ENCODE data around the gene KCTD5. TPM values are rescaled to one million over a fixed set of nuclear protein-coding genes. Genes with fewer than 3 reads are reported as not detected.
"Not testable (repeated sequence)": the region's sequence is repeated elsewhere in the genome, so short reads cannot be mapped to it uniquely, and the experiment has no call there.

KCTD5 gene
- total and polyA plus RNA-seq, 4 donors = 17.4 to 44.3 (median 34.0) TPM

DNA sequence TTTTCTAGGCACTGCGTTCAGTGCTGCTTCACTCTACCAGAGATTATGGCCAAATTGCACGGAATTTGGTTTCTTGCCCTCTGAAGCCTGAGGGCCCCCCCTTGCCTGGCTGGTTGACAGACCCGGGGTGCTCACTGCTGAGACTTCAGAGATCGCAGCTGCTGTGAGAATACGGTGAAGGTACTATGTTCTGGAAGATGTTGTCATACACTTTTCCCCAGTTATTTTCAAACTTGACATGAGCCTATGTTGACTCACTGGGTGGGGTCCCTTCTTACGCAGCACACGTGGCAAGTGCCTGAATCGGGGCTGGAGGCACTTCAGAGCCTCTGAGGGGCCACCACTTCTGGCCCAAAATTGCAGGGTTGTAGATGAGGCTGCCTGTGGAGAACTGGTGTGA, 2.0 kb upstream of the KCTD5 start:
- DNase-seq (ENCODE audit: low read depth in 4 of 6, low spot score in 6 of 6); H3K27ac ChIP-seq (ENCODE audit: low read depth, low read length): not testable (repeated sequence)
- no CpG with 5 or more reads among the region's 8 CpGs for WGBS (ENCODE audit: insufficient coverage)

DNA sequence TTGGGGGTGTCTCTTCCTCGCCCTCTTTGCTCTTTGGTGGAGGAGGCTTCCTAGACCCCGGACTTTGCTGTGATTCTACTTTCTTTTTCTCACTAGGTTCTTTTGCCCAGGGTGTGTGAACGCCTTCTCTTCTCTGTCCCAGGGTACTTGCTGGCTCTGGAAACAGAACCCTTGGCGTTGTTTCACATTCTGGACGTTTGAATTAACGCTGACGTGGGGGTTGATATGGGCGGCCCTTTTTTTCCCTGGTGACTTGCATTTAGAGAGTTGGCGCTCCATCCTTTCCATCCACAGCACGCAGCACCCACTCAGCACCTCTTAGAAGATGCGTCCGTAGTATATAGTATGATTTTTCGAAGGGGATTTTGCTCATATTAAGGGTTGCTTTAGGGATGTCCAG, 718 bp downstream of the KCTD5 start:
- H3K36me3 ChIP-seq (ENCODE audit: control insufficient read depth, insufficient read depth, low read length); H3K27ac ChIP-seq (ENCODE audit: low read depth, low read length); DNase-seq (ENCODE audit: low read depth in 4 of 6, low spot score in 6 of 6); H3K27me3 ChIP-seq (ENCODE audit: control insufficient read depth, insufficient read depth, low read length); H3K9me3 ChIP-seq (ENCODE audit: control insufficient read depth, insufficient read depth, low read length): not testable (repeated sequence)
- peaks cover 21% of the 10 kb centered on the region for H3K4me1 ChIP-seq (ENCODE audit: control insufficient read depth, insufficient read depth, low read length)
- no CpG with 5 or more reads among the region's 13 CpGs for WGBS (ENCODE audit: insufficient coverage)
- H3K4me3 ChIP-seq (ENCODE audit: low read depth, low read length) = peak overlapping the region; percentile 98

More for the DNA sequence above, 2.0 kb upstream of the KCTD5 start:
- H3K9me3 ChIP-seq (ENCODE audit: control insufficient read depth, insufficient read depth, low read length); H3K27me3 ChIP-seq (ENCODE audit: control insufficient read depth, insufficient read depth, low read length); H3K4me3 ChIP-seq (ENCODE audit: low read depth, low read length); H3K36me3 ChIP-seq (ENCODE audit: control insufficient read depth, insufficient read depth, low read length); H3K4me1 ChIP-seq (ENCODE audit: control insufficient read depth, insufficient read depth, low read length): not testable (repeated sequence)

DNA sequence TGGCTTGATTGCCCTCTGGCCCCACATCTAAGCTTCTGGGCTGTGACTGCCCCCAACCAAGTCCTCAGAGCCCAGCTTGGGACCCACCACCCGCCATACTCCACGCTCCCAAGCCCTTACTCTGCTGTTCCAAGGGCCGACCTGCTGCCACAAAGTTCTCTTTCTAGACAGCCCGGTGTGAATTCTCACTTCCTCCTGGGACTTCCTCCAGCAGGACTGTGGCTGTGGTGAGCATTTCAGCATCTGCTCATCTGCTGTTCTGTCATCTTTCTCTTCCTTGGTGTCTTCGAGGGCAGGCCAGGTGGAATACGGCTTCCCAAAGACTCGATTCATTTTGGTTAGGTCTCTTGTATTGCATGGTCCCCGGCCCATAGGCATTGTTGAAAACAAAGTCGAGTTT, 3.8 kb downstream of the KCTD5 start:
- not testable (repeated sequence) for H3K27me3 ChIP-seq (ENCODE audit: control insufficient read depth, insufficient read depth, low read length); H3K27ac ChIP-seq (ENCODE audit: low read depth, low read length); DNase-seq (ENCODE audit: low read depth in 4 of 6, low spot score in 6 of 6); H3K9me3 ChIP-seq (ENCODE audit: control insufficient read depth, insufficient read depth, low read length); H3K4me3 ChIP-seq (ENCODE audit: low read depth, low read length)
- Histone ChIP-seq H3K36me3 (ENCODE audit: control insufficient read depth, insufficient read depth, low read length) (peaks cover 19% of the 10 kb centered on the region), H3K4me1 (ENCODE audit: control insufficient read depth, insufficient read depth, low read length) (peaks cover 37% of the 10 kb centered on the region)
- WGBS (ENCODE audit: insufficient coverage) = no CpG with 5 or more reads among the region's 9 CpGs

DNA sequence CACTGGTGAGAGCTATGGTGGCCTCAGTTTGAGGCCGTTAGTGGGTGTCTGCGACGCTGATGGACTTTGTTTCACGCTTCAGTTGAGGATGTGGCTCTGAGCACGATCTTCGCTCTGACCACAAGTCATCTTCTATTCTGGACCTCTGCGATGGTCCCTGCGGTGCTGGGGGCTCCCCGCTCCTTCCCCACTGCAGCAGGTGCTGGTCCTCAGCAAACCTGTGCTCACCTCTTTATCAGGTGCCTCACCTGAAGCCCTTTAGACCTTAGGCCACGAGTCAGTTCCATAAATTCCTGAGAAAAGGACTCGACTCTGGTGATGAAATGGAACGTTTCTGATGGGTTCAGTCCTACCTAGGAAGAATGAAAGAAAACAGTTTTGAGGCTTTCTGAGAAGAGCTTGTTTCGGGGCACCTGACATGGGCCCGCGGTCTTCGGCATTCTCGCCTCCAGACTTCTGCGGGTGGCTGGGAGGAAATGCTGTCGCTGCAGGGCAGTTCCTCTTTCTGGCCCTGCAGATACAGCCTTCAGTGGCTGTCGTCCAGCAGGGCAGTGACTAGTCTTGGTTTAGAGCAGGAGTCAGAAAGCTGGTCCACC, 4.7 kb downstream of the KCTD5 start:
- H3K27me3 ChIP-seq (ENCODE audit: control insufficient read depth, insufficient read depth, low read length) = no peaks in the 10 kb centered on the region
- 90% methylated on average over 20 of the region's 20 CpGs for WGBS (ENCODE audit: insufficient coverage)
- peaks cover 28% of the 10 kb centered on the region for H3K36me3 ChIP-seq (ENCODE audit: control insufficient read depth, insufficient read depth, low read length)
- H3K4me1 ChIP-seq (ENCODE audit: control insufficient read depth, insufficient read depth, low read length) = peaks cover 38% of the 10 kb centered on the region
- H3K9me3 ChIP-seq (ENCODE audit: control insufficient read depth, insufficient read depth, low read length) = no peaks in the 10 kb centered on the region
- no peak overlapping the region for H3K27ac ChIP-seq (ENCODE audit: low read depth, low read length)
- no peak for DNase-seq (ENCODE audit: low read depth in 4 of 6, low spot score in 6 of 6)
- no peak overlapping the region for H3K4me3 ChIP-seq (ENCODE audit: low read depth, low read length)

DNA sequence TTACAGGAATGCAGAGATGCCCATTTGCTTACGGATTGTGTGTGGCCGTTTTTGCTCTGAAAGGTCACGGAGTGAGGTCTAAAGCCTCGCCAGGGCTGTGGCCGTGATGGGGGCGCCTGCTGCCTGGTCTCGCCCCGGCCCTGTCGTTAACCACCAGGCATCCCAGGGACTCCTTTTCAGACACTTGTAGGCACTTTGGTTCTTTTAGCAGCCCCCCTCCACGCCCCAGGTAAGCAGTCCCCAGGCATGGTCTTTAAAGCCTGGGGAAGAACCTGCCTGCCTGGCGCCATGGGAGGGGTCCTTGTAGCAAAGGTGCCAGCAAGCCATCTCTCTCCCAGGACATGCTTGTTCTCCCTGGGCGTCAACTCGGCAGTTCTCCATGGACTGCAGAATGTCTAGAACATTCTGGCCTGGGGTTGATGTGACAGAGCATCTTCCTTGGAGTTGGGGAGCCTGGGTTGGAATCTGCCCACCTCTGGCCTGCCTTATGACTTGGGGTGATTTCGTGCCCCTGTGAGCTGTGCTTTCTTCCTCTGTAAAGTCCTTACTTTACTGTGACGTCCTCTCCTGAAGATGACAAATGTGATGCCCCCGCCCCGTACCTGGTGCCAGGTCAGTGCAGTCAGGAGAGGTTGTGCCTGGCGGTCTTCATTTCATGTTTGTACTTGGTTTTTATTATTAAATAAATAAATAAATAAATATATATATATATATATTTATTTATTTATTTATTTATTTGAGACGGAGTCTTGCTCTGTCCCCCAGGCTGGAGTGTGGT, 5.4 kb downstream of the KCTD5 start:
- Histone ChIP-seq H3K9me3 (ENCODE audit: control insufficient read depth, insufficient read depth, low read length) (no peaks in the 10 kb centered on the region), H3K4me1 (ENCODE audit: control insufficient read depth, insufficient read depth, low read length) (peaks cover 45% of the 10 kb centered on the region), H3K27ac (ENCODE audit: low read depth, low read length) (no peak overlapping the region), H3K4me3 (ENCODE audit: low read depth, low read length) (no peak overlapping the region), H3K27me3 (ENCODE audit: control insufficient read depth, insufficient read depth, low read length) (no peaks in the 10 kb centered on the region), H3K36me3 (ENCODE audit: control insufficient read depth, insufficient read depth, low read length) (peaks cover 35% of the 10 kb centered on the region)
- WGBS (ENCODE audit: insufficient coverage) = 93% methylated on average over 13 of the region's 19 CpGs
- no peak for DNase-seq (ENCODE audit: low read depth in 4 of 6, low spot score in 6 of 6)

DNA sequence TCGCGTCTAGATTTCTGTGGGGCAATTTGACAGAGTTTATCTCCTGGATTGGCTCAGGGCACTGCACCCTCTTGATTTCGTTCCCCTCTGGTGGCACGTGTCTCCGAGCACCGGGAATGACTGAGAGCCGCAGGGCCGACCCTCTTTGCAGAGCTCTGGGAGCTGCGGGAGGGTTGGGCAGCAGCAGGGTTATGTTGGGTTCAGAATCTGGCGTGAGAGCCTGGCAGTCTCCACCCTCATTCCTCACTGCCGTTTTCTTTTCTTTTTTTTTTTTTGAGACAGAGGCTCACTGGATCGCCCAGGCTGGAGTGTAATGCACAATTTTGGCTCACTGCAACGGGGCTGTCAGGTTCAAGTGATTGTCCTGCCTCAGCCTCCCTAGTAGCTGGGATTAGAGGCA, 7.1 kb downstream of the KCTD5 start:
- not testable (repeated sequence) for H3K4me3 ChIP-seq (ENCODE audit: low read depth, low read length); DNase-seq (ENCODE audit: low read depth in 4 of 6, low spot score in 6 of 6); H3K27me3 ChIP-seq (ENCODE audit: control insufficient read depth, insufficient read depth, low read length); H3K27ac ChIP-seq (ENCODE audit: low read depth, low read length); H3K9me3 ChIP-seq (ENCODE audit: control insufficient read depth, insufficient read depth, low read length)
- peaks cover 44% of the 10 kb centered on the region for H3K36me3 ChIP-seq (ENCODE audit: control insufficient read depth, insufficient read depth, low read length)
- no CpG with 5 or more reads among the region's 13 CpGs for WGBS (ENCODE audit: insufficient coverage)
- H3K4me1 ChIP-seq (ENCODE audit: control insufficient read depth, insufficient read depth, low read length) = peaks cover 55% of the 10 kb centered on the region

DNA sequence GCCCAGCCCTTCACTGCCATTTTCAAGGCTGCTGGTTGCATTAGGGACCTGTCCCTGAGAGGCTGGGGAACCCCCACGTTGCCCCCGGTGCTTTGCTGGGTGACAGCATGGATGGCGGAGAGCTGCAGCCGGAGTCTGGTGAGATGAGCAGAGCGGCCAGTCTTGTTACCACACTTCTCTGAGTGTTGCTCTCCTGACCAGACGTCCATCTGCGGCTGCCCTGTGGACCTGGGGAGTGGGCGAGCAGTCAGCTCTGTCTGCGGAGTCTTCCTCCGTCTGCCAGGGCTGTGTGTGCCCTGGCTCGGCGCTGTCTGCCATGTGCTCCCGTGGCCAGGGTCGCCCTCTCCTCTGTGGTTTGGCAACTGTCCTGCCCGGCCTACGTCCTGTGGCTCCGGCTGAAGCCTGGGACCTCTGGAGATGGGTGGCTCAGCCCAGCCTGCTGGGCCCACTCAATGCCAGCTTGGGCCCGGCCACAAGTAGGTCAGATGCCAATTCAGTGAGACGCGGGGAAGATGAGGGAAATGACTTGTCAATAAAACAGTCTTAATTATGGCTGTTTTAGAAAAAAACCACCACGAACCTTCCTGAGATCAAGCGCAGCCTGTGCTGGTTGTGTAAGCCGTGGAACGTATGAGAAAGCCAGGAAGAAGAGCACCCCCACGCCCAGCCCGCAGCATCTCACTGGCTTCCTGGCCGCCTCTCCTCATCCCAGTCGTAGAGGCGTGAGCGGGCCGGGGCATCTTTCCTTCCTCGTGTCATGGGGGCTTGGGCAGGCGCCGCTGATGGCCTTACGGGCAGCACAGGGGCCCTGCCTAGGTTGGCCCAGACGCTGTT, 7.9 kb downstream of the KCTD5 start:
- WGBS (ENCODE audit: insufficient coverage) = 85% methylated on average over 35 of the region's 36 CpGs
- H3K4me1 ChIP-seq (ENCODE audit: control insufficient read depth, insufficient read depth, low read length) = peaks cover 55% of the 10 kb centered on the region
- no peaks in the 10 kb centered on the region for H3K27me3 ChIP-seq (ENCODE audit: control insufficient read depth, insufficient read depth, low read length)
- no peak overlapping the region for H3K4me3 ChIP-seq (ENCODE audit: low read depth, low read length)
- H3K27ac ChIP-seq (ENCODE audit: low read depth, low read length) = peak overlapping the region; percentile 47
- DNase-seq (ENCODE audit: low read depth in 4 of 6, low spot score in 6 of 6) = no peak
- H3K36me3 ChIP-seq (ENCODE audit: control insufficient read depth, insufficient read depth, low read length) = peaks cover 44% of the 10 kb centered on the region
- H3K9me3 ChIP-seq (ENCODE audit: control insufficient read depth, insufficient read depth, low read length) = no peaks in the 10 kb centered on the region

DNA sequence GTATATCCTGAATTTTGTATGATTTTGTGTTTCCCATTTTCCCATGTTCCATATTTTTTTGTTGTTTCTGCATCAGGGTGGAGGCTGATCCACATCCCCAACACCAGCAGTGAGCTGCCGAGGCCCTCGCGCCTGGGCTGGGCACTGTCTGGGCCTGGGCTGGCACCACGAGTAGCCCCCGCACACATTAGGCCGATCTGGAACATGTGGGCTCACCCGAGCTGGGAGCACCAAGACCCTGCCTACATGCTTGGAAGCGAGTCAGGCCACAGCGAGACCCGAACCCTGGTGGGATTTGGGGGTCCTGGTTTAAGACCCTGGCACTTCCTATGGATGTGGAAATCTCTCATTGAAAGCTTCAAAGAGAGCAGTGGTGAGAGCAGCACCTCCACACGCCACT, 8.5 kb downstream of the KCTD5 start:
- Histone ChIP-seq H3K9me3 (ENCODE audit: control insufficient read depth, insufficient read depth, low read length) (no peaks in the 10 kb centered on the region), H3K27me3 (ENCODE audit: control insufficient read depth, insufficient read depth, low read length) (no peaks in the 10 kb centered on the region), H3K4me3 (ENCODE audit: low read depth, low read length) (no peak overlapping the region), H3K27ac (ENCODE audit: low read depth, low read length) (peak overlapping the region; percentile 92), H3K4me1 (ENCODE audit: control insufficient read depth, insufficient read depth, low read length) (peaks cover 55% of the 10 kb centered on the region), H3K36me3 (ENCODE audit: control insufficient read depth, insufficient read depth, low read length) (peaks cover 44% of the 10 kb centered on the region)
- 92% methylated on average over 11 of the region's 11 CpGs for WGBS (ENCODE audit: insufficient coverage)
- no peak for DNase-seq (ENCODE audit: low read depth in 4 of 6, low spot score in 6 of 6)

DNA sequence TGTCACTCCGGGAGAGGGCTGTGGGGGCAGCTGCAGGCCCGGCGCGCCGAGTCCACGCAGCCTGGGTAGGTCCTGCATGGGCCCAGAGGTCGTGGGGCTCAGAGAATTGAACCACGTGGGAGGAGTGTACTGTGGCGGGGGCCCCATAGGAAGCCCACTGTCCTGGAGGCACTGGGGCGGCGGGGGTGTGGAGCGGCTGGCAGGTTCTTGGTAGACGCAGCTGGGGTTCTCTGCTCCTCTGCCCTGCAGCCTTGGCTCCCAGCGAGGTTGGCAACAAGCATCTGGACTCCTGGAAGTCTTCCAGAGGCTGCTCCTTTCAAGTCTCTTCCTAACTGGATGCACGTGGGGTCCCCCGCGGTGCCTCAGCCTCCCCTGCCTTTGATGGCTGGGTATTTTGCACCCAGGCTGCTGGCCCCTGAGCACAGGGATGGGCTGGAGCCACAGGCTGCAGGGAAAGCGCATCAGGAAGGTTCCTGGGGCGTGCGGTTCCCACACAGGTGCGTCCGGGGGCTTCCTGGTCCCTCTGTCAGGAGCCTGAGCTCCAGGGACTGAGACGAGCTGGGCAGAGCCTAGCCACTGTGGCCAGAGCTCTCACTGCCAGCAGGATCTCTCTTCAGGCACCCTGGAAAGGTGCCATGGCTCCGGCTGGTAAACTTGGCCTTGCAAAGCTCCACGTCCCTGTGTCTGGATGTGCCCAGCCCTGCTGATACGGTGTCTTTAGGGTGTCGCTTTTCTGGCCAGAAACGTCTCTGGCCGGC, 9.3 kb downstream of the KCTD5 start:
- Histone ChIP-seq H3K27me3 (ENCODE audit: control insufficient read depth, insufficient read depth, low read length) (no peaks in the 10 kb centered on the region), H3K36me3 (ENCODE audit: control insufficient read depth, insufficient read depth, low read length) (peaks cover 47% of the 10 kb centered on the region), H3K4me3 (ENCODE audit: low read depth, low read length) (peak overlapping the region; percentile 9), H3K27ac (ENCODE audit: low read depth, low read length) (peak overlapping the region; percentile 92), H3K4me1 (ENCODE audit: control insufficient read depth, insufficient read depth, low read length) (peaks cover 55% of the 10 kb centered on the region), H3K9me3 (ENCODE audit: control insufficient read depth, insufficient read depth, low read length) (no peaks in the 10 kb centered on the region)
- WGBS (ENCODE audit: insufficient coverage) = 38% methylated on average over 29 of the region's 29 CpGs
- peak in 3 of 6 donors; percentile 65 to 90 (median 85) for DNase-seq (ENCODE audit: low read depth in 4 of 6, low spot score in 6 of 6)
